GM10248 (cell line): ENCODE measurements around the gene TANGO2.

Experiments
- CTCF ChIA-PET: fragments of 300-600 bp; sonication (Branson Sonifier 250); formaldehyde crosslinking; extraction: SDS; loops from one replicate; lab custom pipeline; 2021; ENCODE audit warnings: antibody characterized with exemption; lab: Yijun Ruan, JAX
- POLR2A ChIA-PET: fragments of 350-650 bp; sonication (Branson Sonifier 250); formaldehyde crosslinking; extraction: SDS; loops from one replicate; lab custom pipeline; 2020; ENCODE audit warnings: antibody characterized with exemption; lab: Yijun Ruan, JAX
- DNase-seq: peaks from one replicate; pipeline ENCODE4 v3.0.0; 2012; ENCODE audit errors: extremely low spot score
- CTCF ChIP-seq: IDR thresholded peaks from 2 replicates; pipeline ENCODE4 v1.5.1; 2012; ENCODE audit warnings: mild to moderate bottlenecking, low read depth; ENCODE audit errors: extremely low read depth, missing control alignments, control extremely low read depth

The TANGO2 gene

GRCh38 chr22:20020533-20021195 lies at the start of gene TANGO2:
TSS of gene TANGO2 (plus strand) at chr22:20021110. CDS start at chr22:20036799, 15,689 bp downstream.
- POLR2A ChIA-PET, result interaction anchor here (0.9 kb wide), 1 partner anchor 37 kb away, joined by 3 read pairs; no protein-coding TSS in a partner anchor
- TF ChIP-seq CTCF, result no peak
- DNase-seq, result peak; percentile 99
- CTCF ChIA-PET, result interaction anchor here (1.3 kb wide), 1 partner anchor 39 kb away, joined by 3 read pairs; no protein-coding TSS in a partner anchor

- ChIA-PET POLR2A (no interaction called here), CTCF (interaction anchor here (0.9 to 4.3 kb wide), 16 partner anchors 10 to 268 kb away, joined by 3 to 54 read pairs (median 4); no protein-coding TSS in a partner anchor)
- TF ChIP-seq CTCF, result no peak
Measured at GRCh38 chr22:19971276-19972124, 49.4 kb upstream of the TANGO2 start.

GRCh38 chr22:19972251-19972650 lies 48.7 kb upstream of the TANGO2 start:
- CTCF ChIA-PET, result interaction anchor here (1.1 to 3.1 kb wide), 9 partner anchors 9 to 242 kb away, joined by 3 to 22 read pairs (median 4); no protein-coding TSS in a partner anchor
- POLR2A ChIA-PET, result no interaction called here
- DNase-seq, result no peak
- TF ChIP-seq CTCF, result no peak

More at GRCh38 chr22:19971276-19972124, 49.4 kb upstream of the TANGO2 start:
- no peak for DNase-seq

GRCh38 chr22:19972652-19973550 lies 48.0 kb upstream of the TANGO2 start:
- ChIA-PET POLR2A (no interaction called here), CTCF (interaction anchor here (0.7 to 3.1 kb wide), 7 partner anchors 8 to 156 kb away, joined by 3 to 22 read pairs (median 5); no protein-coding TSS in a partner anchor)
- DNase-seq, result no peak
- TF ChIP-seq CTCF, result no peak

- TF ChIP-seq CTCF, result no peak
- ChIA-PET CTCF (interaction anchor here (0.9 to 3.1 kb wide), 6 partner anchors 8 to 156 kb away, joined by 3 to 22 read pairs (median 4); no protein-coding TSS in a partner anchor), POLR2A (no interaction called here)
- no peak for DNase-seq
Measured at GRCh38 chr22:19973551-19974267, 47.2 kb upstream of the TANGO2 start.
